Activated CD8-positive, alpha-beta T cell treated with anti-CD3 and anti-CD28 coated beads for 36 hours (primary cell): ENCODE data around the gene PDK2. TPM values are rescaled to one million over a fixed set of nuclear protein-coding genes. Genes with fewer than 3 reads are reported as not detected.
"Not testable (repeated sequence)": the region's sequence is repeated elsewhere in the genome, so short reads cannot be mapped to it uniquely, and the experiment has no call there.

Source experiments
- ATAC-seq: fragments of 200-7000 bp; cut with Tn5 transposase; one replicate; pipeline ENCODE4 v1.10.0; 2021; ENCODE audit warnings: mild to moderate bottlenecking, moderate library complexity
- CTCF ChIA-PET: fragments of 350-600 bp; sonication (Branson Sonifier 250); formaldehyde crosslinking; loops from one replicate; lab custom pipeline; 2021; ENCODE audit warnings: antibody characterized with exemption; lab: Charles Lee
- POLR2A ChIA-PET: fragments of 350-600 bp; sonication (Branson Sonifier 250); formaldehyde crosslinking; loops from one replicate; lab custom pipeline; 2021; ENCODE audit warnings: antibody characterized with exemption; lab: Charles Lee
- DNase-seq: peaks from one replicate; pipeline ENCODE4 v3.0.0-alpha.2; 2020
- H3K27ac Mint-ChIP-seq: one replicate; pipeline ENCODE4 v1.8.0; 2021; ENCODE audit warnings: mild to moderate bottlenecking, mixed read lengths
- H3K27me3 Mint-ChIP-seq: one replicate; pipeline ENCODE4 v1.8.0; 2021; ENCODE audit warnings: mixed read lengths
- H3K36me3 Mint-ChIP-seq: one replicate; pipeline ENCODE4 v1.8.0; 2021; ENCODE audit warnings: low read depth, mixed read lengths
- H3K4me1 Mint-ChIP-seq: one replicate; pipeline ENCODE4 v1.8.0; 2021; ENCODE audit warnings: low read depth, mixed read lengths
- H3K4me3 Mint-ChIP-seq: one replicate; pipeline ENCODE4 v1.8.0; 2021; ENCODE audit warnings: mild to moderate bottlenecking, moderate library complexity, mixed read lengths
- H3K9me3 Mint-ChIP-seq: one replicate; pipeline ENCODE4 v1.8.0; 2021; ENCODE audit warnings: mixed read lengths
- intact Hi-C: fragments of 100-400 bp; cut with micrococcal nuclease; formaldehyde crosslinking; loops from one replicate; pipeline ENCODE4 v1.10.0; 2022
- total RNA-seq, 2 experiments: library from RNA; stranded (reverse); gene quantifications; one replicate each; pipeline ENCODE4 v1.2.3, GENCODE V29; 2021
- TF ChIP-seq, protein P1 (sequence below): fragments of 200-600 bp; IDR thresholded peaks from one replicate; pipeline ENCODE4 v1.8.0; 2022; ENCODE audit warnings: antibody characterized with exemption, mild to moderate bottlenecking

Gene PDK2
- total RNA-seq, 2 experiments from 2014 or later = 6.0 to 7.7 TPM

DNA sequence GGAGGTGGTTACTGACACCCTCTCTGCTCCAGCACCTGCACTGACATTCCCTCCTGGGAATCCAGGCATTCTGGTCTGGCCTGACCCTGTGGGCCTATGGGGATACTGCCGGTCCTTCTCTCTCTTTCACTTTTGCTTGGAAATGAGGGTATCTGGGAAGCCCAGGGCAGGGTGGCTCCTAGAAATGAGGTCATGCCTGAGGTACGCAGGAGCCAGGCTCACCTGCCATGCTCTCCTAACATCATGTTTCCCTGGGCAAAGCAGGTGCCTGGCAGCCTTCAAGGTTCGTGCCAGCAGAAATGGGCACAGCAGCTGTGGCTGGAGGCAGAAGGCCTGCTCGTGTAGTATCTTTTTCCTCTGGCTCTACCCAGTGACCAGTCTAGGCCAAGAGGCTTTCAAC is 35.9 kb upstream of the PDK2 start:
- H3K4me1 Mint-ChIP-seq = peaks cover 8% of the 10 kb centered on the region
- H3K9me3 Mint-ChIP-seq = no peaks in the 10 kb centered on the region
- POLR2A ChIA-PET = interaction anchor here (1.0 kb wide), 1 partner anchor 8 kb away, joined by 3 read pairs; no protein-coding TSS in a partner anchor
- H3K4me3 Mint-ChIP-seq = no peak overlapping the region
- H3K27me3 Mint-ChIP-seq = peaks cover 3% of the 10 kb centered on the region
- no peaks in the 10 kb centered on the region for H3K36me3 Mint-ChIP-seq
- no peak for DNase-seq
- no peak for ATAC-seq
- no peak overlapping the region for H3K27ac Mint-ChIP-seq
- intact Hi-C loops = no loop called here
- CTCF ChIA-PET = interaction anchor here (4.1 to 6.4 kb wide), 2 partner anchors 28 to 30 kb away, joined by 28 to 62 read pairs; no protein-coding TSS in a partner anchor
- TF ChIP-seq, protein P1, sequence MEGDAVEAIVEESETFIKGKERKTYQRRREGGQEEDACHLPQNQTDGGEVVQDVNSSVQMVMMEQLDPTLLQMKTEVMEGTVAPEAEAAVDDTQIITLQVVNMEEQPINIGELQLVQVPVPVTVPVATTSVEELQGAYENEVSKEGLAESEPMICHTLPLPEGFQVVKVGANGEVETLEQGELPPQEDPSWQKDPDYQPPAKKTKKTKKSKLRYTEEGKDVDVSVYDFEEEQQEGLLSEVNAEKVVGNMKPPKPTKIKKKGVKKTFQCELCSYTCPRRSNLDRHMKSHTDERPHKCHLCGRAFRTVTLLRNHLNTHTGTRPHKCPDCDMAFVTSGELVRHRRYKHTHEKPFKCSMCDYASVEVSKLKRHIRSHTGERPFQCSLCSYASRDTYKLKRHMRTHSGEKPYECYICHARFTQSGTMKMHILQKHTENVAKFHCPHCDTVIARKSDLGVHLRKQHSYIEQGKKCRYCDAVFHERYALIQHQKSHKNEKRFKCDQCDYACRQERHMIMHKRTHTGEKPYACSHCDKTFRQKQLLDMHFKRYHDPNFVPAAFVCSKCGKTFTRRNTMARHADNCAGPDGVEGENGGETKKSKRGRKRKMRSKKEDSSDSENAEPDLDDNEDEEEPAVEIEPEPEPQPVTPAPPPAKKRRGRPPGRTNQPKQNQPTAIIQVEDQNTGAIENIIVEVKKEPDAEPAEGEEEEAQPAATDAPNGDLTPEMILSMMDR = no peak

DNA sequence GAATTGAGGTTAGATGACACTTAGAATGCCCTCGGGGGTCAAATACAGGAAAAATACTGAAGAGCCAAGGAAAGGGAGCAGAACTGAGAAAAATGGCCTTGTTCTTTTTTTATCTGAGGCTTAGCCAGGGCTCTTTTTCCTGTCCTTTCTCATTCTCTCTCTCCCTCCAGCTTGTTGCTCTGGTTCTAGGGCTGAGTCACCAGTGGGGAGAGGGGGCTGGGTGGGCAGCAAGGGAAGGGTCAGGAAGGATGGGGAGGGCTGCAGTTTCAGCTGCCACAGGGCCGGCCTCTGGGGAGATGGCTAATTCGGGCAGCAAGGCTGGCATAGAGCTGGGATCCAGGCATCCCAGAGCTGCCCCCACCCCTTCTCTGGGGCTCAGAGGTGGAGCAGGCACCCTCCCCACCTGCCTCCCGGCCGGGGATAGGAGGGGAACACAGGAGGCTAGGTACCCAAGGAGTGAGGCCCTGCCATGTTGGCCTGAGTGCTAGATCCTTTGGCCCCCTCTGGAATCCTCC is 35.3 kb upstream of the PDK2 start:
- ATAC-seq = no peak
- intact Hi-C loops = no loop called here
- ChIA-PET CTCF (no interaction called here), POLR2A (no interaction called here)
- no peak for DNase-seq
- H3K4me1 Mint-ChIP-seq = peaks cover 8% of the 10 kb centered on the region
- TF ChIP-seq, protein P1 = no peak
- H3K9me3 Mint-ChIP-seq = no peaks in the 10 kb centered on the region
- H3K27me3 Mint-ChIP-seq = peaks cover 3% of the 10 kb centered on the region
- no peak overlapping the region for H3K4me3 Mint-ChIP-seq
- H3K36me3 Mint-ChIP-seq = no peaks in the 10 kb centered on the region
- no peak overlapping the region for H3K27ac Mint-ChIP-seq

DNA sequence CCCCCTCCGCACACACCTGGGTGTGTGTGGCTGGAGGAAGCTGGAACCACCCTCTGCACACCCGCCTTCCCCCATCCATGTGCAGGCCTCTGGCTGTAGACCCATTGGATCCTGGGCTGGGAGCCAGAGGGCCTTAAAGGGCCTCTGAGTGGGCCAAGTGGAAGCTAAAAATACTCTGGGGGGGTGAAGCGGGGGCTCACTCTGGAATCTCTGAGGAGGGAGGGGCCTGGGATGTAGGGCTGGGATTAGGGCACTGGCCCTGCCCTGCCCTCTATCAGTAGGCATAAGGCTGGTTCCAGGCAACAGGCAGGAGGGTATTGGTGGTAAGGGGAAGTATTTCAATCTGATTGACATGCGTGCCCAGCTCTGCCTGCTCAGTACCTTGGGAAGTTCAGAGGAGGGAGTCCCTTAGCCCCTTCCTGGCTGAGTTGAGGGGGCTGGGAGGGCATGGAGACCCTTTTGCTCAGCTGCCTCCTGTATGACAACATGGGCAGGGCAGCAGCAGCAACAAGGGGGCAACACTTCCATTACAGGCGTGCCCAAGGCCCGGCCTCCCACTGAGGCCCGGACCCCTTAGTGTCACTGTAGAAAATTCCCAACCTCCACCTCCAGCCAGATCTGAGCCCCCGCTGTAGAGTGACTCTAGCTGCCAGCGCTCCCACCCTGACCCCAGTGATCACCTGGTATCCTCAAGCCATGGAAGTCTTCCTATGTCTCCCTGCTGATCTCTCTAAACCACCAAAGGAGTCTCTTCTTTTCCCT is 34.0 kb upstream of the PDK2 start:
- TF ChIP-seq, protein P1 = no peak
- Mint-ChIP-seq H3K9me3 (no peaks in the 10 kb centered on the region), H3K27me3 (peaks cover 1% of the 10 kb centered on the region), H3K4me3 (no peak overlapping the region), H3K27ac (no peak overlapping the region), H3K4me1 (peaks cover 4% of the 10 kb centered on the region), H3K36me3 (no peaks in the 10 kb centered on the region)
- ATAC-seq (no peak), DNase-seq (no peak)
- ChIA-PET POLR2A (no interaction called here), CTCF (interaction anchor here (0.8 to 1.7 kb wide), 4 partner anchors 26 to 36 kb away, joined by 3 to 6 read pairs (median 3); no protein-coding TSS in a partner anchor)
- intact Hi-C loops = no loop called here

GRCh38 chr17:50061713-50062045 is 33.5 kb upstream of the PDK2 start:
- POLR2A ChIA-PET, H3K36me3 Mint-ChIP-seq, H3K27me3 Mint-ChIP-seq, H3K9me3 Mint-ChIP-seq, H3K4me1 Mint-ChIP-seq, H3K4me3 Mint-ChIP-seq, DNase-seq, intact Hi-C loops, H3K27ac Mint-ChIP-seq, ATAC-seq: not testable (repeated sequence)
- CTCF ChIA-PET = interaction anchor here (1.0 to 1.7 kb wide), 3 partner anchors 25 to 64 kb away, joined by 3 to 6 read pairs (median 3); no protein-coding TSS in a partner anchor

GRCh38 chr17:50062293-50063243 is 32.6 kb upstream of the PDK2 start:
- POLR2A ChIA-PET = no interaction called here
- TF ChIP-seq, protein P1 = no peak

More at GRCh38 chr17:50062293-50063243, 32.6 kb upstream of the PDK2 start:
- ATAC-seq (no peak), DNase-seq (no peak)
- CTCF ChIA-PET = interaction anchor here (1.0 to 1.7 kb wide), 3 partner anchors 24 to 65 kb away, joined by 3 to 6 read pairs (median 3); no protein-coding TSS in a partner anchor
- H3K36me3 Mint-ChIP-seq = no peaks in the 10 kb centered on the region
- no peak overlapping the region for H3K4me3 Mint-ChIP-seq
- H3K9me3 Mint-ChIP-seq = no peaks in the 10 kb centered on the region
- H3K4me1 Mint-ChIP-seq = no peaks in the 10 kb centered on the region
- intact Hi-C loops = no loop called here
- H3K27me3 Mint-ChIP-seq = peaks cover 1% of the 10 kb centered on the region
- no peak overlapping the region for H3K27ac Mint-ChIP-seq
